Spinal cord (tissue), 10 donors: ENCODE measurements around the gene SEC14L1. TPM values are rescaled to one million over a fixed set of nuclear protein-coding genes. Genes with fewer than 3 reads are reported as not detected.
A peak's percentile ranks its signal among the peaks of the same experiment; 100 is the strongest.
"Not testable (repeated sequence)": the region's sequence is repeated elsewhere in the genome, so short reads cannot be mapped to it uniquely, and the experiment has no call there.

Experiments
- DNase-seq, 6 donors: peaks; one replicate each; pipeline versions ENCODE4 v3.0.0 to v3.0.0-alpha.2; 2013 to 2015; ENCODE audit warnings: low spot score in 6 of 6, low read depth in 4 of 6
- H3K27ac ChIP-seq: one replicate; pipeline ENCODE4 v1.5.1; 2013; ENCODE audit warnings: low read depth, low read length, control low read depth
- H3K27me3 ChIP-seq: one replicate; pipeline ENCODE4 v1.6.1; 2013; ENCODE audit warnings: low read length; ENCODE audit not compliant: control insufficient read depth, insufficient read depth
- H3K36me3 ChIP-seq: one replicate; pipeline ENCODE4 v1.6.1; 2013; ENCODE audit warnings: low read length; ENCODE audit not compliant: control insufficient read depth, insufficient read depth
- H3K4me1 ChIP-seq: one replicate; pipeline ENCODE4 v1.6.1; 2013; ENCODE audit warnings: low read length; ENCODE audit not compliant: control insufficient read depth, insufficient read depth
- H3K4me3 ChIP-seq: one replicate; pipeline ENCODE4 v1.5.1; 2013; ENCODE audit warnings: low read depth, low read length, control low read depth
- H3K9me3 ChIP-seq: one replicate; pipeline ENCODE4 v1.6.1; 2013; ENCODE audit warnings: low read length; ENCODE audit not compliant: control insufficient read depth, insufficient read depth
- WGBS: methylation state at CpG from one replicate; pipeline ENCODE4 v1.1.5; 2013; ENCODE audit warnings: missing lambda C conversion rate; ENCODE audit not compliant: insufficient coverage; 5-methylcytosine and 5-hydroxymethylcytosine counted together
- polyA plus RNA-seq, 2 donors: library from polyadenylated mRNA; unstranded; fragments of 120-200 nt; gene quantifications; one replicate each; pipeline ENCODE4 v1.2.1, GENCODE V29; 2013; ENCODE audit not compliant: insufficient read length in 2 of 2
- total RNA-seq, 2 donors: library from RNA; depleted of rRNA in 1 of 2; stranded (reverse); fragments of 120-200 nt in 1 of 2; fragments of >200 nt in 1 of 2; gene quantifications; one replicate each; pipeline versions ENCODE4 v1.2.3 to v1.2.4, GENCODE V29; 2013 to 2014
- donor health status: healthy.

Gene SEC14L1
- total and polyA plus RNA-seq, 4 donors = 42.2 to 81.9 (median 69.1) TPM

GRCh38 chr17:77153999-77154586, 13.3 kb downstream of the SEC14L1 start:
- 90% methylated on average over 5 of the region's 8 CpGs for WGBS
- no peak for DNase-seq
- Histone ChIP-seq H3K27ac (no peak overlapping the region), H3K27me3 (no peaks in the 10 kb centered on the region), H3K4me1 (peaks cover 15% of the 10 kb centered on the region), H3K36me3 (peaks cover 6% of the 10 kb centered on the region), H3K4me3 (no peak overlapping the region), H3K9me3 (no peaks in the 10 kb centered on the region)

- peaks cover 18% of the 10 kb centered on the region for H3K4me1 ChIP-seq
- H3K27ac ChIP-seq = no peak overlapping the region
- no peaks in the 10 kb centered on the region for H3K9me3 ChIP-seq
- H3K4me3 ChIP-seq = no peak overlapping the region
- 81% methylated on average over 3 of the region's 3 CpGs for WGBS
- peaks cover 5% of the 10 kb centered on the region for H3K36me3 ChIP-seq
- DNase-seq = no peak
- no peaks in the 10 kb centered on the region for H3K27me3 ChIP-seq
These were observed 14.4 kb downstream of the SEC14L1 start for GRCh38 chr17:77155125-77155524.

GRCh38 chr17:77157766-77158165, 17.0 kb downstream of the SEC14L1 start:
- not testable (repeated sequence) for H3K36me3 ChIP-seq, H3K4me3 ChIP-seq, H3K9me3 ChIP-seq, H3K27me3 ChIP-seq, DNase-seq, H3K27ac ChIP-seq
- WGBS = 90% methylated on average over 4 of the region's 6 CpGs
- H3K4me1 ChIP-seq = peaks cover 30% of the 10 kb centered on the region

- H3K4me3 ChIP-seq = no peak overlapping the region
- WGBS = 50% methylated on average over 1 of the region's 6 CpGs
- H3K36me3 ChIP-seq = peaks cover 11% of the 10 kb centered on the region
- DNase-seq = peak in 2 of 6 donors; percentile 71 to 84
- no peaks in the 10 kb centered on the region for H3K9me3 ChIP-seq
- peaks cover 44% of the 10 kb centered on the region for H3K4me1 ChIP-seq
- peak overlapping the region; percentile 42 for H3K27ac ChIP-seq
- H3K27me3 ChIP-seq = no peaks in the 10 kb centered on the region
These were observed 19.5 kb downstream of the SEC14L1 start for GRCh38 chr17:77160091-77160874.

GRCh38 chr17:77160875-77161530, 20.2 kb downstream of the SEC14L1 start:
- H3K36me3 ChIP-seq = peaks cover 7% of the 10 kb centered on the region
- DNase-seq = no peak
- no peaks in the 10 kb centered on the region for H3K9me3 ChIP-seq
- peak overlapping the region; percentile 7 for H3K27ac ChIP-seq
- H3K27me3 ChIP-seq = no peaks in the 10 kb centered on the region
- WGBS = 77% methylated on average over 4 of the region's 8 CpGs
- H3K4me1 ChIP-seq = peaks cover 41% of the 10 kb centered on the region
- H3K4me3 ChIP-seq = no peak overlapping the region

- 77% methylated on average over 17 of the region's 17 CpGs for WGBS
- no peak for DNase-seq
- Histone ChIP-seq H3K4me3 (no peak overlapping the region), H3K4me1 (peaks cover 41% of the 10 kb centered on the region), H3K9me3 (no peaks in the 10 kb centered on the region), H3K27ac (no peak overlapping the region), H3K36me3 (peaks cover 6% of the 10 kb centered on the region), H3K27me3 (no peaks in the 10 kb centered on the region)
These were observed 21.2 kb downstream of the SEC14L1 start for GRCh38 chr17:77161953-77162352.

- Histone ChIP-seq H3K27me3 (no peaks in the 10 kb centered on the region), H3K4me3 (no peak overlapping the region), H3K9me3 (peaks cover 4% of the 10 kb centered on the region), H3K4me1 (peaks cover 41% of the 10 kb centered on the region), H3K27ac (peak overlapping the region; percentile 52), H3K36me3 (peaks cover 6% of the 10 kb centered on the region)
- no peak for DNase-seq
- 46% methylated on average over 10 of the region's 10 CpGs for WGBS
These were observed 22.2 kb downstream of the SEC14L1 start for GRCh38 chr17:77163001-77163400.

GRCh38 chr17:77163511-77164280, 22.9 kb downstream of the SEC14L1 start:
- Histone ChIP-seq H3K4me3 (no peak overlapping the region), H3K27ac (peak overlapping the region; percentile 67), H3K27me3 (no peaks in the 10 kb centered on the region), H3K4me1 (peaks cover 41% of the 10 kb centered on the region), H3K9me3 (peaks cover 4% of the 10 kb centered on the region), H3K36me3 (peaks cover 6% of the 10 kb centered on the region)
- no peak for DNase-seq
- WGBS = 48% methylated on average over 15 of the region's 17 CpGs

- peak overlapping the region; percentile 67 for H3K27ac ChIP-seq
- 25% methylated on average over 6 of the region's 7 CpGs for WGBS
- H3K27me3 ChIP-seq = no peaks in the 10 kb centered on the region
- peaks cover 44% of the 10 kb centered on the region for H3K4me1 ChIP-seq
- peaks cover 4% of the 10 kb centered on the region for H3K9me3 ChIP-seq
- no peak overlapping the region for H3K4me3 ChIP-seq
- no peak for DNase-seq
- peaks cover 6% of the 10 kb centered on the region for H3K36me3 ChIP-seq
These were observed 23.8 kb downstream of the SEC14L1 start for GRCh38 chr17:77164483-77165091.
